HG03460 (cell line): Measurements from ENCODE around the gene FBXO21.
"Not testable (repeated sequence)": the region's sequence is repeated elsewhere in the genome, so short reads cannot be mapped to it uniquely, and the experiment has no call there.

ENCODE experiments used
- ATAC-seq: cut with Tn5 transposase; IDR thresholded peaks from one replicate; pipeline ENCODE4 v1.9.1; 2021; ENCODE audit not compliant: unreplicated experiment

FBXO21 gene

GRCh38 chr12:117190210-117190781 lies at the start of gene FBXO21:
Gene FBXO21 (minus strand): TSS chr12:117190470. CDS start chr12:117190456, 14 bp downstream.
- peak; percentile 92 for ATAC-seq

- no peak for ATAC-seq
Measured at GRCh38 chr12:117236456-117237001, 46.3 kb upstream of the FBXO21 start.

- no peak for ATAC-seq
Measured at GRCh38 chr12:117235261-117235660, 45.0 kb upstream of the FBXO21 start.

GRCh38 chr12:117234441-117234840 lies 44.2 kb upstream of the FBXO21 start:
- ATAC-seq: no peak

GRCh38 chr12:117231750-117232149 lies 41.5 kb upstream of the FBXO21 start:
- ATAC-seq: no peak

- ATAC-seq: no peak
Measured at GRCh38 chr12:117228239-117228638, 38.0 kb upstream of the FBXO21 start.

- no peak for ATAC-seq
Measured at GRCh38 chr12:117227000-117227653, 36.9 kb upstream of the FBXO21 start.

GRCh38 chr12:117226505-117226904 lies 36.2 kb upstream of the FBXO21 start:
- ATAC-seq: no peak

GRCh38 chr12:117225179-117225578 lies 34.9 kb upstream of the FBXO21 start:
- ATAC-seq: no peak

- not testable (repeated sequence) for ATAC-seq
Measured at GRCh38 chr12:117220947-117221346, 30.7 kb upstream of the FBXO21 start.

- no peak for ATAC-seq
Measured at GRCh38 chr12:117218149-117218548, 27.9 kb upstream of the FBXO21 start.

GRCh38 chr12:117216686-117217085 lies 26.4 kb upstream of the FBXO21 start:
- no peak for ATAC-seq

GRCh38 chr12:117214797-117215196 lies 24.5 kb upstream of the FBXO21 start:
- no peak for ATAC-seq

- ATAC-seq: no peak
Measured at GRCh38 chr12:117213295-117213808, 23.1 kb upstream of the FBXO21 start.

GRCh38 chr12:117212563-117213190 lies 22.4 kb upstream of the FBXO21 start:
- no peak for ATAC-seq

- ATAC-seq: no peak
Measured at GRCh38 chr12:117210266-117210918, 20.1 kb upstream of the FBXO21 start.

- ATAC-seq: no peak
Measured at GRCh38 chr12:117209626-117210025, 19.4 kb upstream of the FBXO21 start.

- ATAC-seq: no peak
Measured at GRCh38 chr12:117208811-117209455, 18.7 kb upstream of the FBXO21 start.

GRCh38 chr12:117208206-117208605 lies 17.9 kb upstream of the FBXO21 start:
- no peak for ATAC-seq

- no peak for ATAC-seq
Measured at GRCh38 chr12:117207675-117208074, 17.4 kb upstream of the FBXO21 start.

- no peak for ATAC-seq
Measured at GRCh38 chr12:117202556-117202955, 12.3 kb upstream of the FBXO21 start.
